GM12878 (cell line): ENCODE measurements around the gene IL10RA. TPM values are rescaled to one million over a fixed set of nuclear protein-coding genes. Genes with fewer than 3 reads are reported as not detected.

ENCODE experiments used
- BCL3 ChIP-seq: IDR thresholded peaks from 2 replicates; pipeline ENCODE4 v1.6.1; 2011; ENCODE audit warnings: borderline replicate concordance, low read depth, mild to moderate bottlenecking, moderate library complexity, low read length; ENCODE audit not compliant: insufficient read depth, poor library complexity, severe bottlenecking
- CBX3 ChIP-seq: fragments of 200-600 bp; sonication (generic); IDR thresholded peaks from 2 replicates; pipeline ENCODE4 v1.6.1; 2016; ENCODE audit warnings: low read depth, borderline replicate concordance
- CHD2 ChIP-seq: IDR thresholded peaks from 2 replicates; pipeline ENCODE4 v1.6.1; 2011; ENCODE audit warnings: low read depth, low read length, improper control_type of control experiment, borderline replicate concordance
- GATAD2B ChIP-seq: fragments of 450-650 bp; conservative IDR thresholded peaks from 2 replicates; pipeline ENCODE4 v1.6.1; 2017; ENCODE audit warnings: low read depth, mild to moderate bottlenecking, moderate library complexity
- HDAC2 ChIP-seq: fragments of 200-600 bp; sonication (generic); IDR thresholded peaks from 2 replicates; pipeline ENCODE4 v1.6.1; 2017
- MEF2B ChIP-seq: fragments of 450-650 bp; IDR thresholded peaks from 2 replicates; pipeline ENCODE4 v1.6.1; 2018; ENCODE audit warnings: mild to moderate bottlenecking, moderate library complexity; ENCODE audit not compliant: partially characterized antibody, poor library complexity, severe bottlenecking
- MLLT1 ChIP-seq: fragments of 450-650 bp; IDR thresholded peaks from 2 replicates; pipeline ENCODE4 v1.6.1; 2016; ENCODE audit warnings: mild to moderate bottlenecking
- MXI1 ChIP-seq: fragments of 150-350 bp; IDR thresholded peaks from 2 replicates; pipeline ENCODE4 v1.6.1; 2011; ENCODE audit warnings: low read depth, mild to moderate bottlenecking, inconsistent platforms, low read length, improper control_type of control experiment
- NR2C2 ChIP-seq: IDR thresholded peaks from 2 replicates; pipeline ENCODE4 v1.6.1; 2011; ENCODE audit warnings: borderline replicate concordance, low read depth; ENCODE audit not compliant: control insufficient read depth, insufficient read length
- POU2F2 ChIP-seq: IDR thresholded peaks from 3 replicates; pipeline ENCODE4 v1.6.1; 2011; ENCODE audit warnings: low read depth, mild to moderate bottlenecking, low read length, borderline replicate concordance
- PRDM15 ChIP-seq: fragments of 450-650 bp; formaldehyde crosslinking; IDR thresholded peaks from 2 replicates; pipeline ENCODE4 v1.4.0; 2020; ENCODE audit warnings: mild to moderate bottlenecking, moderate library complexity
- RAD21 ChIP-seq: IDR thresholded peaks from 2 replicates; pipeline ENCODE4 v1.6.1; 2011; ENCODE audit warnings: mild to moderate bottlenecking, low read depth, low read length, moderate library complexity; ENCODE audit not compliant: insufficient read depth
- RCOR1 ChIP-seq: conservative IDR thresholded peaks from 2 replicates; pipeline ENCODE4 v1.6.1; 2012; ENCODE audit warnings: low read depth, low read length, improper control_type of control experiment
- RELB ChIP-seq: fragments of 450-650 bp; IDR thresholded peaks from 2 replicates; pipeline ENCODE4 v1.6.1; 2017; ENCODE audit warnings: low read depth, mild to moderate bottlenecking, moderate library complexity
- SIN3A ChIP-seq: IDR thresholded peaks from 2 replicates; pipeline ENCODE4 v1.6.1; 2012; ENCODE audit warnings: low read depth, low read length, improper control_type of control experiment
- SUZ12 ChIP-seq: fragments of 200-600 bp; sonication (generic); IDR thresholded peaks from one replicate; pipeline ENCODE4 v1.6.1; 2018; ENCODE audit warnings: antibody characterized with exemption, mild to moderate bottlenecking; ENCODE audit not compliant: unreplicated experiment
- TBL1XR1 ChIP-seq: IDR thresholded peaks from 2 replicates; pipeline ENCODE4 v1.6.1; 2012; ENCODE audit warnings: low read depth, low read length, improper control_type of control experiment
- ZBTB33 ChIP-seq: fragments of 450-650 bp; IDR thresholded peaks from 2 replicates; pipeline ENCODE4 v1.6.1; 2017; ENCODE audit warnings: mild to moderate bottlenecking
- ZSCAN29 ChIP-seq: fragments of 450-650 bp; IDR thresholded peaks from 2 replicates; pipeline ENCODE4 v1.6.1; 2017; ENCODE audit warnings: mild to moderate bottlenecking, moderate library complexity
- polyA plus RNA-seq, 11 experiments: library from polyadenylated mRNA; depleted of rRNA in 4 of 11; unstranded in 6 of 11; stranded (reverse) in 5 of 11; fragments of >200 nt; fragmentation: Nextera tagmentation in 4 of 11; fragmentation: Illumina TruSeq in 1 of 11; extraction: Ambion mirVana in 4 of 11; extraction: Trizol in 1 of 11; gene quantifications; 1 replicate in 1 of 11; 2 replicates in 10 of 11; pipeline versions ENCODE4 v1.2.1 to v1.2.3, GENCODE V29; 2011 to 2016; ENCODE audit warnings: inconsistent platforms in 2 of 11, missing spikeins in 2 of 11, low read depth in 1 of 11
- total RNA-seq, 4 experiments: library from RNA; depleted of rRNA in 3 of 4; stranded (reverse); fragments of >200 nt in 3 of 4; fragmentation: Illumina TruSeq in 1 of 4; extraction: Trizol in 1 of 4; gene quantifications; 2 replicates each; pipeline versions ENCODE4 v1.2.1 to v1.2.3, GENCODE V29; 2013 to 2021

Gene IL10RA
- total and polyA plus RNA-seq, 10 of the 15 experiments (the other 5 are each of a cell fraction or from before 2014, with no cell fraction given), result 0.77 to 45.9 (median 9.6) TPM

- no peak for TF ChIP-seq PRDM15 (CRISPR knock-in tag)
- peak; percentile 88; the same call in 2 of the 3 replicates for TF ChIP-seq POU2F2
- no peak for TF ChIP-seq NR2C2
- TF ChIP-seq ZBTB33, result no peak
- TF ChIP-seq MXI1, result no peak
- TF ChIP-seq RELB, result peak; percentile 38; the same call in 1 of the 2 replicates
- peak; percentile 68; the same call in 1 of the 2 replicates for TF ChIP-seq TBL1XR1
- TF ChIP-seq GATAD2B, result no peak
- TF ChIP-seq BCL3, result no peak
- TF ChIP-seq CBX3, result no peak
- no peak for TF ChIP-seq HDAC2
- TF ChIP-seq SUZ12, result no peak
- TF ChIP-seq MLLT1, result no peak
- no peak for TF ChIP-seq SIN3A
- TF ChIP-seq MEF2B, result peak; percentile 63
- no peak for TF ChIP-seq ZSCAN29
- TF ChIP-seq RCOR1, result no peak
- peak; percentile 16; the same call in 1 of the 2 replicates for TF ChIP-seq RAD21
- no peak for TF ChIP-seq CHD2
Observed at GRCh38 chr11:117997823-117998579, 11.8 kb downstream of the IL10RA start (continued).
